Measurements from ENCODE around the gene ABI1.

Gene ABI1

DNA sequence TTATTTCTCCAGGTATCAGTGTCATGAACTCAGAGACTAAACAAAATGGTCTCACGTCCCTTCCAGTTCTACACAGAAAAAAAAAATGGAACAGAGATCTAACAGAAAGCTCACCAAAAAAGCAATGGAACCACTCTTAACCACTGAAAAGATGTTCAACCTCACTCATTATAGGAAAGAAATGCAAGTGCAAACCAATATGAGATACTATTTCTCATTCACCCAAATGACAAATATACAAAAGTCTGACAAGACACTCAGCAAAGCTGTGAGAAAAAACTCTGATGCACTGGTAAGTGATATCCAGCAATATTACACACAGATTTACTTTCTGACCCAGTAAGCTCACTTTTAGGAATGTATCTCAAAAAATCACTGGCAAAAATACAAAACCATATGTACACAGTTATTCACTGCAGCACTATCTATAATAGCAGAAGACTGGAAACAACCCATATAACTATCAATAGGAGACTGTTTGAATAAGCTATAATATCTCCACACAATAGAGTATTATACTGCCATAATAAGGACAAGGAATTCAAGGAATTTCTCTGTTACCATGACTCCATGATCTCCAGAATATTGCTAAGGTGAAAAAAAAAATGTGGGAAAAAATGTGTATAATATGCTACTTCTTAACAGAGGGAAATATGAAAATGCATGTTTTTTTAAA, 36.6 kb downstream of the ABI1 start:
- peaks cover 91% of the 10 kb centered on the region for H3K79me2 ChIP-seq (ENCODE audit: insufficient read depth, low read length)

GRCh38 chr10:26821699-26822570, 38.8 kb downstream of the ABI1 start:
- H3K79me2 ChIP-seq (ENCODE audit: insufficient read depth, low read length), result peaks cover 98% of the 10 kb centered on the region
- peaks cover 7% of the 10 kb centered on the region; the same call in 1 of the 2 replicates for H3F3A ChIP-seq (ENCODE audit: insufficient read depth, low read length)
- H3K4me1 ChIP-seq (ENCODE audit: insufficient read depth, low read length, severe bottlenecking), result peaks cover 25% of the 10 kb centered on the region
- H3K4me3 ChIP-seq (ENCODE audit: low read depth, low read length, poor library complexity, severe bottlenecking), result no peak overlapping the region
- TF ChIP-seq, protein P1, sequence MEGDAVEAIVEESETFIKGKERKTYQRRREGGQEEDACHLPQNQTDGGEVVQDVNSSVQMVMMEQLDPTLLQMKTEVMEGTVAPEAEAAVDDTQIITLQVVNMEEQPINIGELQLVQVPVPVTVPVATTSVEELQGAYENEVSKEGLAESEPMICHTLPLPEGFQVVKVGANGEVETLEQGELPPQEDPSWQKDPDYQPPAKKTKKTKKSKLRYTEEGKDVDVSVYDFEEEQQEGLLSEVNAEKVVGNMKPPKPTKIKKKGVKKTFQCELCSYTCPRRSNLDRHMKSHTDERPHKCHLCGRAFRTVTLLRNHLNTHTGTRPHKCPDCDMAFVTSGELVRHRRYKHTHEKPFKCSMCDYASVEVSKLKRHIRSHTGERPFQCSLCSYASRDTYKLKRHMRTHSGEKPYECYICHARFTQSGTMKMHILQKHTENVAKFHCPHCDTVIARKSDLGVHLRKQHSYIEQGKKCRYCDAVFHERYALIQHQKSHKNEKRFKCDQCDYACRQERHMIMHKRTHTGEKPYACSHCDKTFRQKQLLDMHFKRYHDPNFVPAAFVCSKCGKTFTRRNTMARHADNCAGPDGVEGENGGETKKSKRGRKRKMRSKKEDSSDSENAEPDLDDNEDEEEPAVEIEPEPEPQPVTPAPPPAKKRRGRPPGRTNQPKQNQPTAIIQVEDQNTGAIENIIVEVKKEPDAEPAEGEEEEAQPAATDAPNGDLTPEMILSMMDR (IDR thresholded peaks at IDR 0.05; ENCODE audit: low read length), result no peak
- TF ChIP-seq EZH2 (IDR thresholded peaks at IDR 0.05; ENCODE audit: borderline replicate concordance, low read length), result no peak
- H3K4me2 ChIP-seq (ENCODE audit: low read length), result no peak overlapping the region
- H2AFZ ChIP-seq (ENCODE audit: low read length), result no peak overlapping the region
- H3K9ac ChIP-seq (ENCODE audit: low read length), result no peak overlapping the region
- H3K9me3 ChIP-seq (ENCODE audit: low read length), result no peaks in the 10 kb centered on the region
- H4K20me1 ChIP-seq (ENCODE audit: insufficient read depth, low read length), result no peaks in the 10 kb centered on the region
- no peaks in the 10 kb centered on the region for H3K27me3 ChIP-seq (ENCODE audit: insufficient read depth, low read length)
- H3K27ac ChIP-seq (ENCODE audit: low read depth, low read length, poor library complexity, severe bottlenecking), result no peak overlapping the region
- no peaks in the 10 kb centered on the region for H3K9me2 ChIP-seq (ENCODE audit: low read depth, low read length)
- peaks cover 49% of the 10 kb centered on the region for H3K36me3 ChIP-seq (ENCODE audit: insufficient read depth, low read length)

More for the DNA sequence above, 36.6 kb downstream of the ABI1 start:
- Histone ChIP-seq H3K9me3 (ENCODE audit: low read length) (no peaks in the 10 kb centered on the region), H3K27me3 (ENCODE audit: insufficient read depth, low read length) (no peaks in the 10 kb centered on the region), H3K4me3 (ENCODE audit: low read depth, low read length, poor library complexity, severe bottlenecking) (no peak overlapping the region), H3K4me1 (ENCODE audit: insufficient read depth, low read length, severe bottlenecking) (peaks cover 23% of the 10 kb centered on the region), H4K20me1 (ENCODE audit: insufficient read depth, low read length) (no peaks in the 10 kb centered on the region), H3K9me2 (ENCODE audit: low read depth, low read length) (no peaks in the 10 kb centered on the region), H3K36me3 (ENCODE audit: insufficient read depth, low read length) (peaks cover 32% of the 10 kb centered on the region), H3K9ac (ENCODE audit: low read length) (no peak overlapping the region), H3F3A (ENCODE audit: insufficient read depth, low read length) (peaks cover 7% of the 10 kb centered on the region; the same call in 1 of the 2 replicates), H2AFZ (ENCODE audit: low read length) (no peak overlapping the region), H3K27ac (ENCODE audit: low read depth, low read length, poor library complexity, severe bottlenecking) (no peak overlapping the region), H3K4me2 (ENCODE audit: low read length) (no peak overlapping the region)
- TF ChIP-seq, protein P1 (IDR thresholded peaks at IDR 0.05; ENCODE audit: low read length), result no peak
- no peak for TF ChIP-seq EZH2 (IDR thresholded peaks at IDR 0.05; ENCODE audit: borderline replicate concordance, low read length)

GRCh38 chr10:26815500-26815899, 45.3 kb downstream of the ABI1 start:
- no peak for TF ChIP-seq EZH2 (IDR thresholded peaks at IDR 0.05; ENCODE audit: borderline replicate concordance, low read length)
- TF ChIP-seq, protein P1 (IDR thresholded peaks at IDR 0.05; ENCODE audit: low read length), result no peak
- H4K20me1 ChIP-seq (ENCODE audit: insufficient read depth, low read length), result no peaks in the 10 kb centered on the region
- no peaks in the 10 kb centered on the region for H3F3A ChIP-seq (ENCODE audit: insufficient read depth, low read length)
- H3K4me3 ChIP-seq (ENCODE audit: low read depth, low read length, poor library complexity, severe bottlenecking), result no peak overlapping the region
- H3K79me2 ChIP-seq (ENCODE audit: insufficient read depth, low read length), result peaks cover 100% of the 10 kb centered on the region
- H3K36me3 ChIP-seq (ENCODE audit: insufficient read depth, low read length), result peaks cover 63% of the 10 kb centered on the region
- H3K9me3 ChIP-seq (ENCODE audit: low read length), result 0 out of 2 replicates have a peak, but pooled peaks cover 4% of the 10 kb centered on the region
- H3K27me3 ChIP-seq (ENCODE audit: insufficient read depth, low read length), result no peaks in the 10 kb centered on the region
- H3K9me2 ChIP-seq (ENCODE audit: low read depth, low read length), result no peaks in the 10 kb centered on the region
- H3K27ac ChIP-seq (ENCODE audit: low read depth, low read length, poor library complexity, severe bottlenecking), result no peak overlapping the region
- H3K4me1 ChIP-seq (ENCODE audit: insufficient read depth, low read length, severe bottlenecking), result peaks cover 30% of the 10 kb centered on the region
- no peak overlapping the region for H3K9ac ChIP-seq (ENCODE audit: low read length)
- no peak overlapping the region for H2AFZ ChIP-seq (ENCODE audit: low read length)
- no peak overlapping the region for H3K4me2 ChIP-seq (ENCODE audit: low read length)
